ENCODE measurements around the gene ERBB3.

ERBB3 gene

DNA sequence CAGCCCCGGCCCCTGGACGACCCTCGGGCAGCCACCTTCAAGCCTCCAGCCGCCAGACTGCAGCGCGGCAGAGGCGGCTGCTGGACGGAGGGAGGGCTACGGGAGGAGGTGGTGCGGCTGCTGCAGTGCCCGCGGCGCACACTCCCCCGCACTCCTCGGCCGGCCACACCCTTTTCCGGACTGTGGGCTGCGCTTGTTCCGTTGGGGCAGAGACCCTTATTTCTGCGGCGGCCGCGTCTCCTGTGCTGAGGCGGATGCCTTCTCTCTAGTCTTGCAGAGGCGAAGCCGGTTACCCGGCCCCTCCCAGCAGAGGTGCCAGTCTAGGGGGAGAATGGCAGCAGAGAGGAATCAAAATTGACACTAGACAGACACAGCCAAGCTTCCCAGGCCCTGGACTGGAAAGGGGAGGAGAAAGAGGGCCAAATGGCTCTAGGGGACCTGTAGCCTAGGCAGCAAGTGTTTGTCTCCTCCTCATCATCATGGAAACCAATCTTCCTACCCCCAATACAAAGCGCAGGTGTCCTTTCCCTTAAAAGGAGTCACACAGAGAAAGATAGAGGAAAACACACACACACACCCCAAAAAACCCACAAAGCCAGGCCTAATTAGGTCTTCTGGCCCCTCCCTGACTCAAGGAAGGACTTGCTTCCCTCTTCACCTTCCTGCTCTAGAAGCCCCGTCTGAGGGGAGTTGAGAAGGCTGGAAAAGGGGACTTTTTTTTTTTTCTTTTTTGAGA lies 49.4 kb downstream of the ERBB3 start:
- ChIA-PET POLR2A (interaction anchor here (1.0 to 3.8 kb wide), 7 partner anchors 11 to 93 kb away, joined by 3 to 99 read pairs (median 27); partner anchors contain the start of genes MYL6, PA2G4, RNF41 and RPL41), CTCF (interaction anchor here (1.0 to 6.8 kb wide), 6 partner anchors 11 to 129 kb away, joined by 3 to 65 read pairs (median 12); partner anchors contain the start of genes MYL6, SMARCC2 and ZC3H10)
- H3K36me3 ChIP-seq (ENCODE audit: control insufficient read depth in 2 of 2, insufficient read depth in 1 of 2, low read length in 2 of 2): peaks cover 15 to 43% of the 10 kb centered on the region in 2 experiments; a peak in 2 of 3 replicates
- H3K4me3 ChIP-seq (ENCODE audit: low read depth, low read length): peak overlapping the region; percentile 80
- no peaks in the 10 kb centered on the region for H3K9me3 ChIP-seq (ENCODE audit: control insufficient read depth, insufficient read depth, low read depth, low read length)
- H3K27ac ChIP-seq (ENCODE audit: extremely low read depth, low read depth, low read length): peak overlapping the region; percentile 57; the same call in 1 of the 2 replicates
- peaks cover 9% of the 10 kb centered on the region for H3K4me1 ChIP-seq (ENCODE audit: control insufficient read depth, insufficient read depth, low read length)
- TF ChIP-seq, protein P1, sequence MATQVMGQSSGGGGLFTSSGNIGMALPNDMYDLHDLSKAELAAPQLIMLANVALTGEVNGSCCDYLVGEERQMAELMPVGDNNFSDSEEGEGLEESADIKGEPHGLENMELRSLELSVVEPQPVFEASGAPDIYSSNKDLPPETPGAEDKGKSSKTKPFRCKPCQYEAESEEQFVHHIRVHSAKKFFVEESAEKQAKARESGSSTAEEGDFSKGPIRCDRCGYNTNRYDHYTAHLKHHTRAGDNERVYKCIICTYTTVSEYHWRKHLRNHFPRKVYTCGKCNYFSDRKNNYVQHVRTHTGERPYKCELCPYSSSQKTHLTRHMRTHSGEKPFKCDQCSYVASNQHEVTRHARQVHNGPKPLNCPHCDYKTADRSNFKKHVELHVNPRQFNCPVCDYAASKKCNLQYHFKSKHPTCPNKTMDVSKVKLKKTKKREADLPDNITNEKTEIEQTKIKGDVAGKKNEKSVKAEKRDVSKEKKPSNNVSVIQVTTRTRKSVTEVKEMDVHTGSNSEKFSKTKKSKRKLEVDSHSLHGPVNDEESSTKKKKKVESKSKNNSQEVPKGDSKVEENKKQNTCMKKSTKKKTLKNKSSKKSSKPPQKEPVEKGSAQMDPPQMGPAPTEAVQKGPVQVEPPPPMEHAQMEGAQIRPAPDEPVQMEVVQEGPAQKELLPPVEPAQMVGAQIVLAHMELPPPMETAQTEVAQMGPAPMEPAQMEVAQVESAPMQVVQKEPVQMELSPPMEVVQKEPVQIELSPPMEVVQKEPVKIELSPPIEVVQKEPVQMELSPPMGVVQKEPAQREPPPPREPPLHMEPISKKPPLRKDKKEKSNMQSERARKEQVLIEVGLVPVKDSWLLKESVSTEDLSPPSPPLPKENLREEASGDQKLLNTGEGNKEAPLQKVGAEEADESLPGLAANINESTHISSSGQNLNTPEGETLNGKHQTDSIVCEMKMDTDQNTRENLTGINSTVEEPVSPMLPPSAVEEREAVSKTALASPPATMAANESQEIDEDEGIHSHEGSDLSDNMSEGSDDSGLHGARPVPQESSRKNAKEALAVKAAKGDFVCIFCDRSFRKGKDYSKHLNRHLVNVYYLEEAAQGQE (tag by site-specific recombination; IDR thresholded peaks at IDR 0.05): no peak
- TF ChIP-seq, protein P2, sequence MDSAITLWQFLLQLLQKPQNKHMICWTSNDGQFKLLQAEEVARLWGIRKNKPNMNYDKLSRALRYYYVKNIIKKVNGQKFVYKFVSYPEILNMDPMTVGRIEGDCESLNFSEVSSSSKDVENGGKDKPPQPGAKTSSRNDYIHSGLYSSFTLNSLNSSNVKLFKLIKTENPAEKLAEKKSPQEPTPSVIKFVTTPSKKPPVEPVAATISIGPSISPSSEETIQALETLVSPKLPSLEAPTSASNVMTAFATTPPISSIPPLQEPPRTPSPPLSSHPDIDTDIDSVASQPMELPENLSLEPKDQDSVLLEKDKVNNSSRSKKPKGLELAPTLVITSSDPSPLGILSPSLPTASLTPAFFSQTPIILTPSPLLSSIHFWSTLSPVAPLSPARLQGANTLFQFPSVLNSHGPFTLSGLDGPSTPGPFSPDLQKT (IDR thresholded peaks at IDR 0.05; ENCODE audit: borderline replicate concordance, low read depth, low read length): no peak
- no peak for TF ChIP-seq PRDM1 (tag by site-specific recombination; IDR thresholded peaks at IDR 0.05)
- TF ChIP-seq, protein P3, sequence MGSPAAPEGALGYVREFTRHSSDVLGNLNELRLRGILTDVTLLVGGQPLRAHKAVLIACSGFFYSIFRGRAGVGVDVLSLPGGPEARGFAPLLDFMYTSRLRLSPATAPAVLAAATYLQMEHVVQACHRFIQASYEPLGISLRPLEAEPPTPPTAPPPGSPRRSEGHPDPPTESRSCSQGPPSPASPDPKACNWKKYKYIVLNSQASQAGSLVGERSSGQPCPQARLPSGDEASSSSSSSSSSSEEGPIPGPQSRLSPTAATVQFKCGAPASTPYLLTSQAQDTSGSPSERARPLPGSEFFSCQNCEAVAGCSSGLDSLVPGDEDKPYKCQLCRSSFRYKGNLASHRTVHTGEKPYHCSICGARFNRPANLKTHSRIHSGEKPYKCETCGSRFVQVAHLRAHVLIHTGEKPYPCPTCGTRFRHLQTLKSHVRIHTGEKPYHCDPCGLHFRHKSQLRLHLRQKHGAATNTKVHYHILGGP (tag by site-specific recombination; IDR thresholded peaks at IDR 0.05): no peak
- TF ChIP-seq, protein P4, sequence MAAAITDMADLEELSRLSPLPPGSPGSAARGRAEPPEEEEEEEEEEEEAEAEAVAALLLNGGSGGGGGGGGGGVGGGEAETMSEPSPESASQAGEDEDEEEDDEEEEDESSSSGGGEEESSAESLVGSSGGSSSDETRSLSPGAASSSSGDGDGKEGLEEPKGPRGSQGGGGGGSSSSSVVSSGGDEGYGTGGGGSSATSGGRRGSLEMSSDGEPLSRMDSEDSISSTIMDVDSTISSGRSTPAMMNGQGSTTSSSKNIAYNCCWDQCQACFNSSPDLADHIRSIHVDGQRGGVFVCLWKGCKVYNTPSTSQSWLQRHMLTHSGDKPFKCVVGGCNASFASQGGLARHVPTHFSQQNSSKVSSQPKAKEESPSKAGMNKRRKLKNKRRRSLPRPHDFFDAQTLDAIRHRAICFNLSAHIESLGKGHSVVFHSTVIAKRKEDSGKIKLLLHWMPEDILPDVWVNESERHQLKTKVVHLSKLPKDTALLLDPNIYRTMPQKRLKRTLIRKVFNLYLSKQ (tag by site-specific recombination; IDR thresholded peaks at IDR 0.05; ENCODE audit: borderline replicate concordance): no peak
- TF ChIP-seq, protein P5, sequence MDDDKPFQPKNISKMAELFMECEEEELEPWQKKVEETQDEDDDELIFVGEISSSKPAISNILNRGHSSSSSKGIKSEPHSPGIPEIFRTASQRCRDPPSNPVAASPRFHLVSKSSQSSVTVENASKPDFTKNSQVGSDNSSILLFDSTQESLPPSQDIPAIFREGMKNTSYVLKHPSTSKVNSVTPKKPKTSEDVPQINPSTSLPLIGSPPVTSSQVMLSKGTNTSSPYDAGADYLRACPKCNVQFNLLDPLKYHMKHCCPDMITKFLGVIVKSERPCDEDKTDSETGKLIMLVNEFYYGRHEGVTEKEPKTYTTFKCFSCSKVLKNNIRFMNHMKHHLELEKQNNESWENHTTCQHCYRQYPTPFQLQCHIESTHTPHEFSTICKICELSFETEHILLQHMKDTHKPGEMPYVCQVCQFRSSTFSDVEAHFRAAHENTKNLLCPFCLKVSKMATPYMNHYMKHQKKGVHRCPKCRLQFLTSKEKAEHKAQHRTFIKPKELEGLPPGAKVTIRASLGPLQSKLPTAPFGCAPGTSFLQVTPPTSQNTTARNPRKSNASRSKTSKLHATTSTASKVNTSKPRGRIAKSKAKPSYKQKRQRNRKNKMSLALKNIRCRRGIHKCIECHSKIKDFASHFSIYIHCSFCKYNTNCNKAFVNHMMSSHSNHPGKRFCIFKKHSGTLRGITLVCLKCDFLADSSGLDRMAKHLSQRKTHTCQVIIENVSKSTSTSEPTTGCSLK (tag by site-specific recombination; IDR thresholded peaks at IDR 0.05): no peak
- TF ChIP-seq ZNF747 (tag by site-specific recombination; IDR thresholded peaks at IDR 0.05): no peak
- TF ChIP-seq GLI2 (tag by site-specific recombination; IDR thresholded peaks at IDR 0.05; ENCODE audit: borderline replicate concordance, low read depth): no peak
- no peak for TF ChIP-seq ZNF555 (tag by site-specific recombination; conservative IDR thresholded peaks at IDR 0.05)
- TF ChIP-seq ZNF843 (tag by site-specific recombination; IDR thresholded peaks at IDR 0.05): no peak
- TF ChIP-seq ZNF138 (tag by site-specific recombination; IDR thresholded peaks at IDR 0.05; ENCODE audit: borderline replicate concordance): no peak
- no peak for TF ChIP-seq ZNF19 (tag by site-specific recombination; IDR thresholded peaks at IDR 0.05; ENCODE audit: low read depth)
- no peak; the same call in 1 of the 2 replicates for TF ChIP-seq ZBTB20 (tag by site-specific recombination; IDR thresholded peaks at IDR 0.05)
- no peak for TF ChIP-seq GFI1B (tag by site-specific recombination; IDR thresholded peaks at IDR 0.05)
- no peak for TF ChIP-seq ZNF426 (tag by site-specific recombination; IDR thresholded peaks at IDR 0.05)
- TF ChIP-seq ZBTB48 (tag by site-specific recombination; IDR thresholded peaks at IDR 0.05): no peak
- TF ChIP-seq, protein P6, sequence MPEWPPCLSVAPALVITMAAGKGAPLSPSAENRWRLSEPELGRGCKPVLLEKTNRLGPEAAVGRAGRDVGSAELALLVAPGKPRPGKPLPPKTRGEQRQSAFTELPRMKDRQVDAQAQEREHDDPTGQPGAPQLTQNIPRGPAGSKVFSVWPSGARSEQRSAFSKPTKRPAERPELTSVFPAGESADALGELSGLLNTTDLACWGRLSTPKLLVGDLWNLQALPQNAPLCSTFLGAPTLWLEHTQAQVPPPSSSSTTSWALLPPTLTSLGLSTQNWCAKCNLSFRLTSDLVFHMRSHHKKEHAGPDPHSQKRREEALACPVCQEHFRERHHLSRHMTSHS (tag by site-specific recombination; IDR thresholded peaks at IDR 0.05): no peak
- TF ChIP-seq ZEB2 (tag by site-specific recombination; IDR thresholded peaks at IDR 0.05): 0 out of 2 replicates have a peak, but pooled peaks have one; percentile 28
- TF ChIP-seq MYNN (tag by site-specific recombination; IDR thresholded peaks at IDR 0.05; ENCODE audit: borderline replicate concordance): no peak
- TF ChIP-seq, protein P7, sequence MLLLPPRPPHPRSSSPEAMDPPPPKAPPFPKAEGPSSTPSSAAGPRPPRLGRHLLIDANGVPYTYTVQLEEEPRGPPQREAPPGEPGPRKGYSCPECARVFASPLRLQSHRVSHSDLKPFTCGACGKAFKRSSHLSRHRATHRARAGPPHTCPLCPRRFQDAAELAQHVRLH (tag by site-specific recombination; IDR thresholded peaks at IDR 0.05): no peak
- peak; percentile 22; the same call in 1 of the 2 replicates for TF ChIP-seq ZNF629 (tag by site-specific recombination; IDR thresholded peaks at IDR 0.05)
- TF ChIP-seq SCRT1 (tag by site-specific recombination; IDR thresholded peaks at IDR 0.05; ENCODE audit: borderline replicate concordance): no peak
- peak; percentile 75 for TF ChIP-seq GLIS2 (tag by site-specific recombination; IDR thresholded peaks at IDR 0.05)
- peak; percentile 26; the same call in 1 of the 2 replicates for TF ChIP-seq ZNF600 (tag by site-specific recombination; IDR thresholded peaks at IDR 0.05)
- no peak for TF ChIP-seq ZFP41 (tag by site-specific recombination; IDR thresholded peaks at IDR 0.05; ENCODE audit: borderline replicate concordance)
- TF ChIP-seq ZNF23 (tag by site-specific recombination; IDR thresholded peaks at IDR 0.05; ENCODE audit: borderline replicate concordance): no peak

Data from HEK293 (cell line).